HG02885 (cell line): Measurements from ENCODE around the gene CACHD1.
"Not testable (repeated sequence)": the region's sequence is repeated elsewhere in the genome, so short reads cannot be mapped to it uniquely, and the experiment has no call there.

Experiments
- ATAC-seq: cut with Tn5 transposase; IDR thresholded peaks from one replicate; pipeline ENCODE4 v1.9.1; 2021; ENCODE audit warnings: mild to moderate bottlenecking; ENCODE audit not compliant: unreplicated experiment, poor library complexity

CACHD1 gene

GRCh38 chr1:64685765-64686341, 215.9 kb downstream of the CACHD1 start:
- no peak for ATAC-seq

- ATAC-seq = peak; percentile 84
Observed at GRCh38 chr1:64686828-64687724, 217.1 kb downstream of the CACHD1 start.

- ATAC-seq = no peak
Observed at GRCh38 chr1:64687725-64688327, 217.9 kb downstream of the CACHD1 start.

- no peak for ATAC-seq
Observed at GRCh38 chr1:64691626-64692025, 221.7 kb downstream of the CACHD1 start.

- no peak for ATAC-seq
Observed at GRCh38 chr1:64692911-64693310, 223.0 kb downstream of the CACHD1 start.

GRCh38 chr1:64693406-64693805, 223.5 kb downstream of the CACHD1 start:
- ATAC-seq = no peak

GRCh38 chr1:64696879-64697278, 226.9 kb downstream of the CACHD1 start:
- ATAC-seq = no peak

GRCh38 chr1:64699327-64699726, 229.4 kb downstream of the CACHD1 start:
- ATAC-seq = no peak

GRCh38 chr1:64701071-64701470, 231.1 kb downstream of the CACHD1 start:
- ATAC-seq = no peak

- ATAC-seq = no peak
Observed at GRCh38 chr1:64701886-64702285, 232.0 kb downstream of the CACHD1 start.

GRCh38 chr1:64702670-64703069, 232.7 kb downstream of the CACHD1 start:
- not testable (repeated sequence) for ATAC-seq

- ATAC-seq = no peak
Observed at GRCh38 chr1:64703600-64703999, 233.7 kb downstream of the CACHD1 start.

- ATAC-seq = no peak
Observed at GRCh38 chr1:64705591-64705990, 235.7 kb downstream of the CACHD1 start.

- no peak for ATAC-seq
Observed at GRCh38 chr1:64711266-64711665, 241.3 kb downstream of the CACHD1 start.

- no peak for ATAC-seq
Observed at GRCh38 chr1:64712049-64712448, 242.1 kb downstream of the CACHD1 start.

GRCh38 chr1:64715186-64715585, 245.3 kb downstream of the CACHD1 start:
- no peak for ATAC-seq

GRCh38 chr1:64721135-64721534, 251.2 kb downstream of the CACHD1 start:
- ATAC-seq = no peak

- no peak for ATAC-seq
Observed at GRCh38 chr1:64721576-64722145, 251.7 kb downstream of the CACHD1 start.

GRCh38 chr1:64727861-64728260, 257.9 kb downstream of the CACHD1 start:
- ATAC-seq = no peak

GRCh38 chr1:64733581-64734286, 263.8 kb downstream of the CACHD1 start:
- no peak for ATAC-seq
